ENCODE data around the gene ARHGAP11A. TPM values are rescaled to one million over a fixed set of nuclear protein-coding genes. Genes with fewer than 3 reads are reported as not detected.

Gene ARHGAP11A
- polyA plus RNA-seq, 1 donor (not counting 4 experiments of a cell fraction or from before 2014, with no cell fraction given): 11.3 TPM

DNA sequence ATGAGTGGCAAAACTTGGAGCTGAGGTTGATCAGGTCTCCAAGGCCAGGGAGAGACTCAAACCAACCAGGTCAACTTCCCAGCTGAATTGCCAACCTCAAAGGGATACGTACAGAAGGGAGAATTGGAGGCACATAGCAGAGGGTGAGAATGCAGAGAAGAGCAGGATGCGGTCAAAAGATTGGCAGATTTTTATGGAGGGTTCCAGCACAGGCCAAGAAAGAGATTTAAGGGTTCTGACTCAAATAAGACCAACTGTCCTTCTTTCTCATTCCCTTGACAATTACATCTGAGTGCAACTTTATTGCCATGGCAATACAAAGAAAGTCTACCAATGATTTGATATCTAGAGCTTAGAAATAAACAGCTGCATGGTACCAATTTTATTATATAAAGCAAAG, 59.4 kb downstream of the ARHGAP11A start:
- H4K20me1 ChIP-seq (ENCODE audit: control insufficient read depth, extremely low read depth, insufficient read depth, low read length): no peaks in the 10 kb centered on the region
- H3K36me3 ChIP-seq (ENCODE audit: control insufficient read depth in 2 of 2, extremely low read depth in 1 of 2, insufficient read depth in 2 of 2, low read length in 2 of 2): no peaks in the 10 kb centered on the region
- no peaks in the 10 kb centered on the region for H3K9me3 ChIP-seq (ENCODE audit: control insufficient read depth, low read depth, low read length)
- dilution Hi-C loops (cut with MboI; ENCODE audit: extremely low pct_ligation_motif_present, low sequenced_read_pairs): no loop called here
- no peak overlapping the region for H3K4me2 ChIP-seq (ENCODE audit: control insufficient read depth, extremely low read depth, insufficient read depth, low read depth, low read length)
- H3K9me1 ChIP-seq (ENCODE audit: control insufficient read depth, extremely low read depth, insufficient read depth, low read length): no peaks in the 10 kb centered on the region
- DNase-seq (ENCODE audit: low read depth, low spot score) (no peak), FAIRE-seq (no peak)
- H3K27ac ChIP-seq (ENCODE audit: control insufficient read depth, insufficient read depth, low read length): no peak overlapping the region
- no peak for TF ChIP-seq EZH2 (IDR thresholded peaks at IDR 0.05; ENCODE audit: low read length)
- TF ChIP-seq, protein P1, sequence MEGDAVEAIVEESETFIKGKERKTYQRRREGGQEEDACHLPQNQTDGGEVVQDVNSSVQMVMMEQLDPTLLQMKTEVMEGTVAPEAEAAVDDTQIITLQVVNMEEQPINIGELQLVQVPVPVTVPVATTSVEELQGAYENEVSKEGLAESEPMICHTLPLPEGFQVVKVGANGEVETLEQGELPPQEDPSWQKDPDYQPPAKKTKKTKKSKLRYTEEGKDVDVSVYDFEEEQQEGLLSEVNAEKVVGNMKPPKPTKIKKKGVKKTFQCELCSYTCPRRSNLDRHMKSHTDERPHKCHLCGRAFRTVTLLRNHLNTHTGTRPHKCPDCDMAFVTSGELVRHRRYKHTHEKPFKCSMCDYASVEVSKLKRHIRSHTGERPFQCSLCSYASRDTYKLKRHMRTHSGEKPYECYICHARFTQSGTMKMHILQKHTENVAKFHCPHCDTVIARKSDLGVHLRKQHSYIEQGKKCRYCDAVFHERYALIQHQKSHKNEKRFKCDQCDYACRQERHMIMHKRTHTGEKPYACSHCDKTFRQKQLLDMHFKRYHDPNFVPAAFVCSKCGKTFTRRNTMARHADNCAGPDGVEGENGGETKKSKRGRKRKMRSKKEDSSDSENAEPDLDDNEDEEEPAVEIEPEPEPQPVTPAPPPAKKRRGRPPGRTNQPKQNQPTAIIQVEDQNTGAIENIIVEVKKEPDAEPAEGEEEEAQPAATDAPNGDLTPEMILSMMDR (optimal IDR thresholded peaks at IDR 0.05 in 1 of 3, IDR thresholded peaks at IDR 0.05 in 1 of 3, conservative IDR thresholded peaks at IDR 0.05 in 1 of 3; ENCODE audit: extremely low read depth in 1 of 3, insufficient read depth in 2 of 3, low read length in 3 of 3): no peak
- H3K4me3 ChIP-seq (ENCODE audit: control insufficient read depth in 2 of 3, extremely low read depth in 1 of 3, insufficient read depth in 2 of 3, low read depth in 1 of 3, low read length in 3 of 3): no peak overlapping the region
- peaks cover 10% of the 10 kb centered on the region for H3K4me1 ChIP-seq (ENCODE audit: control insufficient read depth, extremely low read depth, insufficient read depth, low read length)
- H3K79me2 ChIP-seq (ENCODE audit: control insufficient read depth, insufficient read depth, low read length): no peaks in the 10 kb centered on the region
- H3K9ac ChIP-seq (ENCODE audit: control insufficient read depth, extremely low read depth, insufficient read depth, low read length): no peak overlapping the region
- H2AFZ ChIP-seq (ENCODE audit: control insufficient read depth, low read length): no peak overlapping the region
- no peaks in the 10 kb centered on the region for H3K27me3 ChIP-seq (ENCODE audit: control insufficient read depth, extremely low read depth, insufficient read depth, low read length)

DNA sequence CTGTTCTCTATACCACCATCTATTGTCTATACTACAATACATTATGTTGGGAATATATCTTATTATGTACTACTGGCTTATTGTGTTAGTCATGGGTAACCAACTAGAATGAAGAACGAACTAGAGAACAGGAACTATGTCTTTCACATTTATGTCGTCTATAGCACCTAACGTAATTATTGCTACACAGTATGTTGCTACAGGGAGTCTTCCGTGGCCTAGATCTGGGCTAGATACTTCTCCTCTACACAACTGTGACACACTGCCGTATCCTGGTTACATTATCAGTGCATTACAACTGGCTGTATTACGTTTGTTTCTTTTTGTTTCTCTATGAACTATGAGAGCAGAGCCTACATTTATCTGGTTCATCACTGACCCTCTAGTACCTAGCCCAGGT, 60.2 kb downstream of the ARHGAP11A start:
- Histone ChIP-seq H3K27me3 (ENCODE audit: control insufficient read depth, extremely low read depth, insufficient read depth, low read length) (no peaks in the 10 kb centered on the region), H3K4me2 (ENCODE audit: control insufficient read depth, extremely low read depth, insufficient read depth, low read depth, low read length) (no peak overlapping the region), H4K20me1 (ENCODE audit: control insufficient read depth, extremely low read depth, insufficient read depth, low read length) (no peaks in the 10 kb centered on the region), H3K9me1 (ENCODE audit: control insufficient read depth, extremely low read depth, insufficient read depth, low read length) (no peaks in the 10 kb centered on the region), H3K36me3 (ENCODE audit: control insufficient read depth in 2 of 2, extremely low read depth in 1 of 2, insufficient read depth in 2 of 2, low read length in 2 of 2) (no peaks in the 10 kb centered on the region), H3K4me1 (ENCODE audit: control insufficient read depth, extremely low read depth, insufficient read depth, low read length) (peaks cover 5% of the 10 kb centered on the region), H3K9ac (ENCODE audit: control insufficient read depth, extremely low read depth, insufficient read depth, low read length) (no peak overlapping the region), H3K4me3 (ENCODE audit: control insufficient read depth in 2 of 3, extremely low read depth in 1 of 3, insufficient read depth in 2 of 3, low read depth in 1 of 3, low read length in 3 of 3) (no peak overlapping the region), H3K27ac (ENCODE audit: control insufficient read depth, insufficient read depth, low read length) (no peak overlapping the region), H3K79me2 (ENCODE audit: control insufficient read depth, insufficient read depth, low read length) (no peaks in the 10 kb centered on the region), H3K9me3 (ENCODE audit: control insufficient read depth, low read depth, low read length) (no peaks in the 10 kb centered on the region), H2AFZ (ENCODE audit: control insufficient read depth, low read length) (no peak overlapping the region)
- no peak for DNase-seq (ENCODE audit: low read depth, low spot score)
- FAIRE-seq: no peak
- dilution Hi-C loops (cut with MboI; ENCODE audit: extremely low pct_ligation_motif_present, low sequenced_read_pairs): no loop called here
- TF ChIP-seq, protein P1 (optimal IDR thresholded peaks at IDR 0.05 in 1 of 3, IDR thresholded peaks at IDR 0.05 in 1 of 3, conservative IDR thresholded peaks at IDR 0.05 in 1 of 3; ENCODE audit: extremely low read depth in 1 of 3, insufficient read depth in 2 of 3, low read length in 3 of 3): no peak
- TF ChIP-seq EZH2 (IDR thresholded peaks at IDR 0.05; ENCODE audit: low read length): no peak

Measured in keratinocyte (primary cell).